Stimulated activated CD8-positive, alpha-beta memory T cell treated with anti-CD3 and anti-CD28 coated beads, Interleukin-12 subunit alpha, Interleukin-12 subunit beta, amount 100 ng/mL, for 4 hours (primary cell): ENCODE results near the gene TNFAIP1.

Experiments
- DNase-seq: peaks from one replicate; pipeline ENCODE4 v3.0.0-alpha.2; 2020; ENCODE audit warnings: low read depth

The TNFAIP1 gene

DNA sequence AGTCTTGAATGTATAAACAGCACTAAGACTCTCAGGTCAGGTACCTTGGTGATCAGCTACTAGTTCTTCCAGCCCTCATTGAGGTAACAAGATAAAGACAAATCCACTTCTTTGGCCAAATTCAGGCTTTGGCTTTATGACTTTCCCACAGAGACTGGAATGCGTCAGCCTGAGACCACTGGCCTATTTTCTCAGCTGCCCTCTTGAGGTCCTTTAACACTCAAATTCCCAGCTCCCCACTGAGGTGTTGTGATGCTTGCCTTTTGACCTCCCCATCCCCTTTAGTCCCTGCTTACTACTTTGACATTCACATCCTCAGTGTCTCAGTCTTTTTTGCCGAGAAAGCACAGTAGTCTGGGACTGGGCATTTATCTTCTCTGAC, 10.6 kb downstream of the TNFAIP1 start:
- no peak for DNase-seq

DNA sequence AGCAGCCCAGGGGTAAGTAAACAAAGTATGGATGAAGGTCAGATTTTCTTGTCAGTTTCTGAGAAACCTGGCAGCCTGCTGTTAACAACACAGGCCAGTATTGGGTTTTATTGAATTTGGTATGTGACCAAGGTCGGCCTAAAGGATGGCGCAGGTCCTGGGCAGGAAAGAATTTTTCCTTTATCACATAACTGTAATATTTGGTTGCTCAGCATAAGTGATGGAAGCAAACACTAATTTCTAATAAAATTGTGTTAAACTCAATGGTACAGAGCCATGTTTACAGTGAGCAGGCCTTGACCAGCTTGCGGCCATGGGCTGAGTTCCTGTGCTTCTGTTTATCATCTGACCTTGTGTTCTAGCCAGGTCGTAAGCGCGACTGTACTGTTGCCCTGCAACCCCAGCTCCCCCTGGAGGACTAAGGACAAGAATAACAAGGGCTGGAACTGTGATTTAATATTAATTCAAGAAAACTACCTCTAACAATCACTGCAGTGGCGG, 11.2 kb downstream of the TNFAIP1 start:
- DNase-seq: no peak

DNA sequence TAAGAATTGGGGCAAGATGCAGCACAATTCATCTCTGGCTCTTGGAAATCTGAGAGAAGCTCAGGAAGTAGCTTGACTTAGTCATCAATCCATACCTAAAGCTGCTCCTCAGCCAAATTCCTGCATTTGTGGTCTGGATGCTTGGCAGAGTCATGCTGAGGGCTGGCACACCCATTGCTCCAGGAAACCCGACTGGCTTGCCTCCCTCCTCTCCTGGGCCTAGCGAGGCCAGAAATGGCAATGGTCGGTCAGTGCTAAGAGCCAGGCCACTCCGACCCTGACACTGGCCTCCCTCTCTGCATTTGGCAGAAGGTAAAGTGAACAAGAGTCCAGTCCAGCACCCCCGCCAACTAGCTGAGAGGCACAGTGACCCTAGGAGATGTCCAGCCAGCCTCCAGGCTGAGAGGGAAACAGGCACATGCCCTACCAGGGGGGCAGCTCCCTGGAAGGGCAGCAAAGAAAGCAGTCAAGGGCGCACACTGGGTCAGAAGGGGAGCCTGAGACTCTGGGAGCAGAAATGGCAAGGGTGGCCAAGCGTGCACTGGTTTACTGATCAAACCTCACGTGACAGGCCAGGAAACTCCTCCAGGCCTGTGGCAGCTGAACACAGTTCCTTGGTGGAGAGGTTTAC, 11.8 kb downstream of the TNFAIP1 start:
- no peak for DNase-seq

DNA sequence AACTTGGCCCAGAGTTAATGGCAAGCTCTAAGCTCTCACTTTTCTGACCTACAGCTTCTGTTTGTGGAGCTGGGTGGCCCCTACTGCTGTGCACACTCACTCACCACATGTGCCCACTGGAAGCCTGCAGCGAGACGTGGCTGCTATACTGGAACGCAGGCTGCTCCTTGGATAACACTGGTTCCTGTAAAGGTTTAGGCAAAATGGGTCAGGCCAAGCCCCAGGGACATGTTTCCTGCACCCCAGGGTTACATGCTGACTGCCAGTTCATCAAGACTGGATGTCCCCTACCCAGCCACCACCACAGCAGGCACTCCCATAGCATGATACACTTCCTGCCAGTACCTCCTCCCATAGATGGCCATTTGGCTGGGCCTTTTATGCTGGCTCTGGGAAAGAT, 13.4 kb downstream of the TNFAIP1 start:
- DNase-seq: no peak

DNA sequence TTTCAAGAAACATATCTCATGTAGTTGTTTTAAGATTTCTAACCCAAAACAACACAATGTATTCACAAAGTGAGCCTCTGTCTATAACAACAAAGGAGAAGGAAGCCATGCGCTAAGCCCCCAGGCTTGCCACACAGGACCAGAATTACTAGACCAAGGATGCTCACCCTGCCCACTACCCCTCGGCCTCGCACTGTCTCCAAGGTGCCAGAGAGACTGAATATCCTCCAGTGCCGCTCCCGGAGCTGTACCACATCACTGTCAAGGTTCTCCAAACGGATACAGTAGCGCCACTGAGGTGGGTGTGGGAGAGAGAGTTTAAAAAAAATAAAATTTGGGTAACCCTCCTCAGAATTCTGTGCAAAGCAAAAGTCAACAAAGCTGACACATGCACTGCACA, 14.7 kb downstream of the TNFAIP1 start:
- no peak for DNase-seq

DNA sequence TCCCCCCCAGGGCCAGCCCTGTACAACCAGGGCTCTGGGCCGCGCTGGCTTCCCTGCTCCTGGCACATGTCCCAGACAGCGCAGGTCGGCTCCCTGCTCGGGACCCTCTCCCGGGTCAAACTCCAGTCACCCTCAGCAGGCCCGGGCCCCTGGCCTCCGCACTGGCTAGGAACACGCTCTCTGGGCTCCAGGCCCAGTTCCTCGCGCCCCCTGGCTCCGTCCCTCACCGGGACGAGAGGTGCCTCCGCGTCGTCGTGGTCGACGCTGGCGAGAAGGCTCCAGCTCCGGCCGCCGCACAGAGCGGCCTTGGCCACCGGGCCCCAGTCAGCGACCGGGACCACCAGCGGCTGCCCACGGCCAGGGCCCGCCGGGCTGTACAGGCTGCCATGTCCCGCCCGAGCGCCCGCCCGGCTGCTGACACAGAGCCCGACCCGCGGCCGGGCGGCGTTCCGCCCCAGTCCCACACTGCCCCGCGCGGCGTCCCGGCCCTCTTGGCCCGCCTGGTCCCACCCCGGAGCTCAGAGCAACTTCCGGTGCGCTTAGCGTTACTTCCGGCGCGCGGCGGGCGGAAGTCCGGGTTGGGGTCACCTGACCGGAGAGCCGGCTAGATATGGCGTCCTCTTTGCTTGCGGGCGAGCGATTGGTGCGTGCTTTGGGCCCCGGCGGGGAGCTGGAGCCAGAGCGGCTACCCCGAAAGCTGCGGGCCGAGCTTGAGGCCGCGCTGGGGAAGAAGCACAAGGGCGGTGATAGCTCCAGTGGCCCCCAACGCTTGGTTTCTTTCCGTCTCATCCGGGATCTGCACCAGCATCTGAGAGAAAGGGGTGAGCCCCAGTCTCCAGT, 21.7 kb downstream of the TNFAIP1 start, which contains the start of gene POLDIP2:
TSS of gene POLDIP2 (minus strand) at position 467 of the 840 bp plus-strand sequence. CDS start at position 388, 79 bp downstream.
- DNase-seq: peak; percentile 94

DNA sequence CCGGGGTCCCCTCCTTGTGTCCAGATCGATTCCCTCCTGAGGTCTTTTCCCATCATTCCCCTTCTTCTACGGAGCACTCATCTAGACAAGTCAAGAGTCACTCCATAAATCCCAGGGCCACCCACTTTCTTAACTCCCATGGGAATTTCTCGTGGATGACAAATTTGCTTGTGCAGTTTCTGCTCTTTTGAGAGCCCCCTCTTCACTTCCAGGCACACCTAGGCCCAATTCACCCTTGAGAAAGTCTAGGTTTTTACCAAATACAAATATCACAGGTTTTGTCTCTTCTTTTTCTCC, 22.3 kb downstream of the TNFAIP1 start:
- no peak for DNase-seq

DNA sequence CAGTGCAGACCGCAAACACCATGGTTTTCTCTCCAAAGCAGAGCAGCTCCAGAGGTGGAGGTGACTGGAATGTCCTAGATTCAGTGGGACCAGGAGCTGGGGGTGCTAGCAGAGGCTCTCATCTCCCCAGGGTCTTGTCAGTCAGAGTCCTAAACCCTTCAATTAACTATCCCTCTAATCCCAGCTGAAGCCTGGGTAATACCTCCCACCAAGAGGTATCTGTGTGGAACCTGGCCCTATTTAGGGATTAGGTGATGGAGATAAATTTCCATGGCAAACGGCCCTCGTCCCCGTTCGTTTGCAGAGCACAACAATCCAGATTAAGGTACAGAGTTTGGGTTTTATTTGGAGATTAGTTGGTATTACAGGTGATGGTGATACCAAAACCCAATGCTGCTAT, 27.6 kb downstream of the TNFAIP1 start:
- DNase-seq: no peak

DNA sequence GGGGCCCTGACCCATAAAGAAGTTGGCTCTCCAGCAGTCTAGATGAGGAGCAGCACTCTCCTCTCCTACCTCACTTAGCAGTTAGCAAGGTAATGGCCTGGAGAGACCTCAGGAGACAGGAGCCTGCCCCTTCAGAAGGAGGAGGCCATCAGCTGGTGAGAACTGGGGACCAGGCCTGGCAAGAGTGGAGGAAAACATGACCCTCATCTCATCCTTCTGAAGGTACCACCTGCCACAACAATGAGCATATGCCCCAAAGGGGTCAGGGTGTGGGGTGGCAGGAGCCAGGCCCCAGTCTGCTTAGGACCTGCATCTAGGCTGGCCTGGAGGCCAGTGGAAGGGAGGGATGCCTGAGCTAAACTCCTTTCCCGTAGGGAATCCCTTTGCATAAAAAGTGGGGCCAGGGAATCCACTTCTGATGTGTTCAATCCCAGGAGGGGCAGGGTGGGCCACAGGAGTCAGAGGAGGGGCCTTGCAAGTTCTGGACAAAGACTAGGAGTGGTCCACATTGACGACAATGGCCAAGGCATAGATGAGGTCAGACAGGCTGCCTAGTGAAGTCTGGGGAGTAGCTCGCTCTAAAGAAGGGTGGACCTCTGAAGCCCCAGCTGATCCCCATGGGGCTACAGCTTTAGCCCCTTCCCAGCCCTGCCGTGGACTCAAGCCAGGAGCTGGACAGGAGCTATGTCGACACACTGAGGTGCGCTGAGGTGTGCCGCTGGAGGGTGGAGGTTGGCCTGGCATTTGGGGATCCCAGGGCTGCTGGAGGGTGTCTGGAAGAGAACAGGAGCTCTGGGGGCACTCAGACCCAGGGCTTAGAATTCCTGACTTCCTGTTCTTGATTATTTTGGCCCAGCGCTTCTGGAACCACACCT, 28.5 kb downstream of the TNFAIP1 start:
- DNase-seq: no peak

DNA sequence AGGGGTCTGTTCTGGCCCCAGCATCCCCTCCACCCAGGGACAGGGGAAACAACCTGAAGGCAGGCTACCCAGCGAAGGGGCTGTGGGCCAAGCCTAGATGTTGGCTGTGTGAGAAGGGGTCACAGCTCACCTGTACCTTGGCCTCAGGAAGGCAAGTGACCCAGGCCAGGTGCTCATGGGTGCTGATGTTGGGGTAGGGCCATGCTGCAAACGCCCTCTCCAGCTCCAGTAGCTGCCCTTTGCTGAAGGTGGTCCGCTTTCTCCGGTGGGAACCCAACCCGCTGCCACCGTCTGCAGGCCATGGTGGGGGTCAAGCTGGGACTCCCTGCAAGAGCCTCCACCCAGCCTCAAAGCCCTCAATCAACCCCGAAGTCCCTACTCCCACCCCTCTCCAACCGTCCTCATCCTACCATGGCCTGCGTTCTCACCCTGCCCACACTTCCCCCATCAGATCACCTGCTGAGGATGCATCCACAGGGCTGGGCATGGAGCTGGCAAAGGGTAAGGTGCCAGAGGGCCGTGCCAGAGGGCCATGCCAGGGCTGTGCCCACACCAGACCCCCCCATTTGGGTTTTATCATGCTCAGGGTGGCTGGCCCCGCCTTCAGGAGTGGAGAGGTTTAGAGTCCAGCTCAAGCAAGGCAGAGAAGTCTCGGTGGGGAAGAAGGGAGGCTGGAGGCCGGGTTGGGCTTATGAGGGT, 29.3 kb downstream of the TNFAIP1 start, which contains the start of gene SEBOX:
TSS of gene SEBOX (minus strand) at position 535 of the 699 bp plus-strand sequence. CDS start at position 487, 48 bp downstream.
- DNase-seq: no peak

DNA sequence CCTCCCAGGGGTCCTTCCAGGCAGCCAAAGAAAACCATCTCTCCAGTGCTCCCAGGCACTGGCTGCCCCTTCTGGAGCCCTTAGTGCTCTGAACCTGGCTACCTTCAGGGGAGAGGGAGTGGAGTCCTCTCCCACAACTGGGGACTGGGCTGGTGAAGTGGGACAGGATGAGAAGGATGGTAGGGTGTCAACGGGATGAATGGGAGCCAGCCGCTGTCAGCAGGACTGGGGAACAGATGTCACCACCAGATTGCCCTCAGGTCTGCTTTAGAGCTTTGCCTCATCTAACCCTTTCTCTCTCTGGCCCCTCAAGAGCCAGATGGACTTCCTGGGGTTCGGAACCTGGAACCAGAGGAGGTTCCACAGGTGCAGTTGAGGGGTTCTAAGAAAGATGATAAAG, 29.9 kb downstream of the TNFAIP1 start:
- no peak for DNase-seq

DNA sequence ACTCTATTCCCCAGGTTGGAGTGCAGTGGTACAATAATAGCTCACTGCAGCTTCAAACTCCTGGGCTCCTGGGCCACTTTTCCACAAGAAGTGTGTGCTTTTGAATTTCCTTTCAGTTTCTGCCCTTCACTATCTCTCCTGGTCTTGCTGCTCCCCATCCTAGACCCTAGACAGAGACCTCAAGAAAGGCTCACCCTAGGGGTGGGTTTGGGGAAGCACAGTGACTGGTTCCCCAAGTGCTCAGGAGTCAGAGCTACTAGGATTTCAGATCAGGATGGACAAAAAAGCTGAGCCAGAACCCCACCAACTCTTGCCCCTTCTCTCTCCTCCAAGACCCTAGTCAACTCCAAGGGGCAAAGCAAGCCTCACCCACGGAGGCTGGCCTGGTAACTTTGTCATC, 31.0 kb downstream of the TNFAIP1 start:
- DNase-seq: no peak

DNA sequence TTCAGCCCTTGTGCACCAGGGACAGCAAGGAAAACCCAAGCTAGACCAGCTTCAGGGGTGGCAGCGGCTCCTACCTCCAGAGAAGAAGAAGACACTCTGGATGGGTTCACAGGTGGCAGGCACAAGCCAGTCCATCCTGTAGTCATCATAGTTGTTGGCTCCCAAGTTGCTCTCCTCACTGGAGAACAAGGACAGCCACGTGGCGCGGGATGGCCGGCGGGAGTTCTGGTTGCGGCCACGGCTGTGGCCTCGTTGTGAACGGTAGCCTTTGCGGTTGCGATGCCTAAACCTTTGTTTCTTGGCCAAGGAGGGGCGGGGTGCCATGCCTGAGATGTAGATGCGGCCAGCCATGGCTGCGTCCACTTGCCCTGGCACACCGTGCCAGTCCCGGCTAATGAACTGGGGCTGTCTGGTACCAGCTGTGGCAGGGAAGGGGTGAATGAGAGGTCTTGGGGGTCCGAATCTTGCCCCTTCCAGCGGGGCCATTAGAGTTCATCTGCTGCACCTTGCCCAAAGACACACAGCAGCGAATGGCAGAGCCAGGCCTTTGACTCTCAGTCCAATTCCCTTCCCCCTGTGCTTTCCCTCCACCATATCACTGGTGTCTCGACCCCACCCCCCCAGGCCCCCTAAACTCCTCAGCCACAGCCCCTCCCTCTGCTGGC, 32.2 kb downstream of the TNFAIP1 start:
- DNase-seq: no peak

DNA sequence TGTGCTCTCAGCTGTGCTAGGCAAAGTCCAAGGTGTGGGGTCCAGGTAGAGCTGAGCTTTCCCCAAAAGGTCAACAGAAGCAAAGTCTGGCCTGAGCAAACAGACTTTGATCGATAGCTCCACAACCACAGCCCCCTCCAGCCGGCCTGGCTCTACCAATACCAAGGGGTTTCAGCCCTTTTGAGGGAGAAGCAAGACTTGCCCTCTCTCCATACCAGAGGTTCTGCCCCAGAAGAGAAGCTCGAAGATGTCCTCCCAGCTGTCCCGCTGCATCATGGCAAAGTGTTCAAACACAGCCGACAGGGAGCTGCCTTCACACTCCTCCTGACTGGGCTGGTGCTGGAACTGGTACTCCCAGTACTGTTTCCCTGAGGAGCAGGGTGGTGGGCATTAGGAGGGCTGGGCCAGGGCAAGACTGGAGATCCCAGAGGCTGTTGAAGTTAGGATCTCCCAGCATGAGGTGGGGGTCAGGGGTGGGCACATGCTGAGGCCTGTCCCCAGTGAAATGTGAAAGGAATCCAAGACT, 32.8 kb downstream of the TNFAIP1 start:
- DNase-seq: no peak

DNA sequence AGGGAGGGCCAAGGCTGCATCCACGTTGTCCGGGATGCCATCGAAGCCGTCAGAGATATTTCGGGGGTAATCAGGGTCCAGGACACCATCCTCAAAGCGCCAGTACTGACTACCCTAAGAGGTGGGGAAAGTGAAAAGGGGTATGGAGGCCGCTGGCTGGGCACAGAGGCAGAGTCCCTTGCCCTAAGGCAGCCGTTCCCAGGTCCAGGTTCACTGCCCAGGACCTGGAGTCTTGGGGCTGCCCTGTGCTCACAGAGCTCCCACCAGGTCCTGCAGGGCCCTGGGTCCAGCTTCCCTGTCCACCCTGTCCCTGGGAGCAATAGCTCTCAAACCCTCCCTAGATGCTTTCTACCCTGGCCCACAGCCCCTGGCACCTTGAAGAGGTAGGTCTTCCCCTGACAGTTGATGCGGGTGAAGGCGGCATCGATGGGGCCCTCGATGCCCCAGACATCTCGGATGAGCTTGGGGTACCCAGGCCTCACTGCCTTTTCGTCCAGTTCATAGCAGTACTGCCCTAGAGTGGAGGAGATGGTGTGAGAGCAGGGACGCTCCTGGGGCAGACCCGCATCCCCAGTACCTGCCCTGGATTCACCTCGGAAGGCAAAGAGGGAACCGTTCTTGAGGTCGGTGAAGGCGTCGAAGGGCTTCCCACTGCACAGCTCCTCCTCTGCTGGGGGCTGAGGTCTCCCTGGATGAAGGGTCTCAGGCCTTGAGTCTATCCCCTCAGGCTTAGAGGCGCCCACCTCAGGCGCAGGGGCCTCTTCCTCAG, 33.5 kb downstream of the TNFAIP1 start:
- DNase-seq: no peak

DNA sequence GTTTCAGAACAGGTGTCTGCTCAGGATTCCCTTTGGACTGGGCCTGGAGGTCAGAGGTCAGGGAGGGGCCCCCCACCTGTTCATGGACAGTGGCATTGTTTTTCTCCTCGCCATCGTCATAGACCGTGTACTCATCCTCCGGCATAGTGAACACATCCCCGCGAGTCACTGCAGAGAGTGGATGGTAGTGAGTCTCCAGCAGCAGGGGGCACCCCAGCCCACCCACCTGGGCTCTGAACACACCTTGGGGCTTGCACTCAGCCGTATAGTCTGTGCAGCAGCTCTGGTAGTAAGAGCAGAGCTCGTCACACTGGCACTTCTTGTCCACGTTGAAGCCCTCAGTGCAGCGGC, 34.1 kb downstream of the TNFAIP1 start:
- no peak for DNase-seq

DNA sequence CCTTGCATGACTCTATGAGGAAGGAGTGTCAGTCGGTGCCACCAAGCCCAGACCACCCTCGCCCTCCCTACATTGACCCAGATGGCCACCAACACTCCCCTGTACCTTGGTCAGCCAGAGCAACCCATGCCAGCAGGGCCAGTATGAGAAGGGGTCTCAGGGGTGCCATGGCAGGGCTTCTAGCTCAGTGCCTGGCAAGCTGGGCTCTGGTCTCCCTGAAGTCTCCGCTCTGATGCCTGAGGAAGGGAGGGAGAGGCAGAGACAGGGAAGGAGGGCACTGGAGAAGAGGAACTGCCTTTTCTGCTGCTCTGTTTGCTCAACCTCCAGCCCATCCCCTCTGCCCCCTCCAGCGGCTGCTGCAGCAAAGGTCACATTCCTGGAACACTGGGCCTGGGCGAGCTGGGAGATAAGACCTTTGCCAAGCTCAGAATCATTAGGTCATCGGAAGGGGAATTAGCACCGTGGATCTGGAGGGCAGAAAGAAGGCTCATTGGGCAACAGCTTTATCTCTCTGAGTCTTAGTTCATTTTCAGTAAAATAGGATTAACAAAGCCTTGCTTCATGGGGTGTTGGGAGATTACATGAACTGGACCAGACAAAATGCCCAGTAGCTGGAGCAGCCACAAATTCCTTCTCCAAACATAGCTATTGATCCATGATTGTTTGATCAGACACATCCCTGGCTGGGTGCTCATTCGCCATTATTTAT, 34.6 kb downstream of the TNFAIP1 start, which contains the start of gene VTN:
TSS of gene VTN (minus strand) at position 273 of the 709 bp plus-strand sequence. CDS start at position 169, 104 bp downstream.
- no peak for DNase-seq

DNA sequence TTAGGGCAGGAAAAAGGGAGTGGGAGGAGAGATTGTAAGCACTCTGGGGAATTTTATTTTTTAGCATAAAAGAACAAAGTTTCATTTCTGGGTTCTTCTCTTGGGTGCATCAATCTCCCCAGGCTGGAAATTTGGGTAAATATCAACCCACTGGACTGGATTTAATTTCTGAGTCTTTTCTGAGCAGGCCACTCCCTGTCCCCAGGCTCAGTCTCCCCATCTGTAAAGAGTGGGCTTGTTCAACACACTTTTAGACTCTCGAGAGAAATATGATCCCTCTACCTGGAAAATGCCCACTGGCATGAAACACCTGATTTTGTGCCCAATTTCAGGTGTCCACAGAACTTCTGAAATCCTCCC, 35.2 kb downstream of the TNFAIP1 start:
- no peak for DNase-seq
